Fibroblast of lung (primary cell): ENCODE measurements around the gene MPP3. TPM values are rescaled to one million over a fixed set of nuclear protein-coding genes. Genes with fewer than 3 reads are reported as not detected.

ENCODE experiments used
- DNase-seq, 2 donors: peaks; one replicate each; pipeline versions ENCODE4 v3.0.0 to v3.0.0-alpha.2; 2010; ENCODE audit warnings: low read depth in 2 of 2
- H2AFZ ChIP-seq: 2 replicates; pipeline ENCODE4 v1.5.1; 2012; ENCODE audit warnings: low read length, control low read depth, inconsistent platforms
- H3K27ac ChIP-seq: 2 replicates; pipeline ENCODE4 v1.5.1; 2011; ENCODE audit warnings: low read length, control low read depth; ENCODE audit not compliant: insufficient read depth
- H3K27me3 ChIP-seq: 2 replicates; pipeline ENCODE4 v1.5.1; 2011; ENCODE audit warnings: mild to moderate bottlenecking, low read length; ENCODE audit not compliant: control insufficient read depth, insufficient read depth
- H3K36me3 ChIP-seq: 2 replicates; pipeline ENCODE4 v1.5.1; 2011; ENCODE audit warnings: low read length; ENCODE audit not compliant: control insufficient read depth, insufficient read depth
- H3K4me1 ChIP-seq: 2 replicates; pipeline ENCODE4 v1.5.1; 2011; ENCODE audit warnings: low read length; ENCODE audit not compliant: control insufficient read depth, insufficient read depth; ENCODE audit errors: extremely low read depth
- H3K4me2 ChIP-seq: 2 replicates; pipeline ENCODE4 v1.5.1; 2011; ENCODE audit warnings: low read length, control low read depth; ENCODE audit not compliant: insufficient read depth; ENCODE audit errors: extremely low read depth
- H3K4me3 ChIP-seq, 4 experiments: fragments of 200-600 bp in 1 of 4; sonication (generic) in 1 of 4; replicated peaks in 1 of 4; 2 replicates each; pipeline ENCODE4 v1.5.1; 2011 to 2016; ENCODE audit warnings: low read length in 4 of 4, low read depth in 3 of 4, mild to moderate bottlenecking in 3 of 4, control low read depth in 2 of 4, inconsistent platforms in 1 of 4, mixed read lengths in 1 of 4; ENCODE audit not compliant: insufficient read depth in 1 of 4; ENCODE audit errors: control extremely low read depth in 1 of 4
- H3K79me2 ChIP-seq: 2 replicates; pipeline ENCODE4 v1.5.1; 2012; ENCODE audit warnings: mild to moderate bottlenecking, low read length, inconsistent platforms; ENCODE audit not compliant: control insufficient read depth, insufficient read depth
- H3K9ac ChIP-seq: 2 replicates; pipeline ENCODE4 v1.5.1; 2011; ENCODE audit warnings: mild to moderate bottlenecking, low read length, control low read depth; ENCODE audit not compliant: insufficient read depth
- H3K9me3 ChIP-seq: 2 replicates; pipeline ENCODE4 v1.5.1; 2012; ENCODE audit warnings: low read depth, low read length; ENCODE audit not compliant: control insufficient read depth, insufficient read depth
- H4K20me1 ChIP-seq: 2 replicates; pipeline ENCODE4 v1.5.1; 2011; ENCODE audit warnings: low read length; ENCODE audit not compliant: control insufficient read depth, insufficient read depth; ENCODE audit errors: extremely low read depth
- CTCF ChIP-seq, 2 donors: IDR thresholded peaks in 1 of 2; conservative IDR thresholded peaks in 1 of 2; 1 replicate in 1 of 2; 2 replicates in 1 of 2; pipeline ENCODE4 v1.5.1; 2011 to 2012; ENCODE audit warnings: low read length in 2 of 2, control low read depth in 1 of 2, inconsistent platforms in 1 of 2, low read depth in 1 of 2, mild to moderate bottlenecking in 1 of 2
- EZH2 ChIP-seq: IDR thresholded peaks from 2 replicates; pipeline ENCODE4 v1.5.1; 2012; ENCODE audit warnings: low read length, control low read depth, mild to moderate bottlenecking; ENCODE audit errors: missing control alignments
- polyA plus RNA-seq, 2 donors: library from polyadenylated mRNA; depleted of rRNA in 1 of 2; stranded (reverse) in 1 of 2; unstranded in 1 of 2; fragments of >200 nt; gene quantifications; 2 replicates each; pipeline ENCODE4 v1.2.1, GENCODE V29; 2011 to 2012; ENCODE audit warnings: missing spikeins in 1 of 2
- total RNA-seq: library from RNA; depleted of rRNA; stranded (reverse); fragments of >200 nt; gene quantifications from 2 replicates; pipeline ENCODE4 v1.2.1, GENCODE V29; 2014

MPP3 gene
- total and polyA plus RNA-seq, 2 donors (not counting 1 experiment from before 2014, with no cell fraction given), result 4.6 to 6.9 TPM

DNA sequence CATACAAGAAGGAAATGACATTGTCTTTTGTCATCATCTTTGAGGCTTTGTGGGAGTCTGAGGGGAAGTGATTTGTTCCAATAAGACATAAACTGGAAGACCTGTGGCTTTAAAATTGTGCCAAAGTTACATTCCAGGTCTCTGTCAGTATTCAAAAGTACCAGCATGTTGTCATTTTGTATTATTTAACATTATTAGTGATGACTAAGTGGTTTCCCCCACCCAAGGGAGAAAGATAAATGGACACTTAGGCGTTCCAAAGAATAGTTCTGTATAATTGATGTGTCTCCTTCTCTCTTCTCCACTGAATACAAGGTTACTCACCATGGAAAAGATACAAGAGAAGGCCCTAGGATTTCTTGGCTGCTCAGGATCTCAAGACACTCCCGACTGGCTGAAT lies 48.9 kb downstream of the MPP3 start:
- H3K4me1 ChIP-seq, result peaks cover 4% of the 10 kb centered on the region
- peaks cover 3% of the 10 kb centered on the region for H3K27me3 ChIP-seq
- no peaks in the 10 kb centered on the region for H3K36me3 ChIP-seq
- H3K9me3 ChIP-seq, result no peaks in the 10 kb centered on the region
- peak in 1 of 2 donors; percentile 87 for DNase-seq
- no peak overlapping the region for H3K27ac ChIP-seq
- H3K4me2 ChIP-seq, result no peak overlapping the region
- H3K79me2 ChIP-seq, result no peaks in the 10 kb centered on the region
- no peak overlapping the region for H3K9ac ChIP-seq
- no peaks in the 10 kb centered on the region for H4K20me1 ChIP-seq
- no peak overlapping the region for H2AFZ ChIP-seq
- no peak overlapping the region for H3K4me3 ChIP-seq
- TF ChIP-seq CTCF (conservative IDR thresholded peaks at IDR 0.05 in 1 of 2, IDR thresholded peaks at IDR 0.05 in 1 of 2; ENCODE audit: low read depth in 1 of 2, low read length in 2 of 2), result no peak
- no peak for TF ChIP-seq EZH2

GRCh38 chr17:43782913-43783680 lies 49.8 kb downstream of the MPP3 start:
- TF ChIP-seq CTCF (conservative IDR thresholded peaks at IDR 0.05 in 1 of 2, IDR thresholded peaks at IDR 0.05 in 1 of 2; ENCODE audit: low read depth in 1 of 2, low read length in 2 of 2) (no peak), EZH2 (no peak)
- H3K9ac ChIP-seq, result no peak overlapping the region
- H3K27me3 ChIP-seq, result peaks cover 3% of the 10 kb centered on the region
- DNase-seq, result no peak
- no peaks in the 10 kb centered on the region for H3K9me3 ChIP-seq
- H3K4me1 ChIP-seq, result peaks cover 4% of the 10 kb centered on the region
- no peak overlapping the region for H2AFZ ChIP-seq
- no peaks in the 10 kb centered on the region for H3K36me3 ChIP-seq
- H4K20me1 ChIP-seq, result no peaks in the 10 kb centered on the region
- no peak overlapping the region for H3K4me3 ChIP-seq
- H3K79me2 ChIP-seq, result no peaks in the 10 kb centered on the region
- H3K27ac ChIP-seq, result no peak overlapping the region
- no peak overlapping the region for H3K4me2 ChIP-seq

DNA sequence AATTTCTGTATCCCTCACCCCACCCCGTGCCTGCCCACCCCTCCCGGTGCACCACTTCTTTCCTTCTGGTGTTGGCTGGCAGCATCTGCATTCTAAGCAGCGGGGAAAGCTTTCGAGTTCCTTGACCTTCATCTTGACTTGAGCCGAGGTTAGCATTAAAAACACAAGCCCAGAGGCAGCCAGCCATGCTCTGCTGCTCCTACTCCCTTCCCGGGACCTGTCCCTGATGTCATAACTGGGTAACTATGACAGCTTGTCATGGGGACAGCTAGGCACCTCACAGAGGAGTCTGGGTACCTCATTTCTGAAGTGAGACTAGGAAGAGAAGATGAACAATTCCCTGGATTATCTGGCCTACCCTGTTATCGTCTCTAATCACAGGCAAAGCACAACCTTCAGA lies 52.8 kb downstream of the MPP3 start, which contains the start of gene CFAP97D1:
Gene CFAP97D1 (plus strand): TSS at position 301 of the 400 bp plus-strand sequence. CDS start 28 bp downstream, at position 329.
- Histone ChIP-seq H3K4me1 (peaks cover 4% of the 10 kb centered on the region), H3K27me3 (peaks cover 3% of the 10 kb centered on the region), H3K27ac (peak within 1 kb of the TSS; percentile 98)

More for the DNA sequence above, 52.8 kb downstream of the MPP3 start, which contains the start of gene CFAP97D1:
- Histone ChIP-seq H3K79me2 (peaks cover 19% of the 10 kb centered on the region), H3K9ac (peak within 1 kb of the TSS; percentile 72), H3K36me3 (peaks cover 2% of the 10 kb centered on the region), H4K20me1 (no peaks in the 10 kb centered on the region), H3K9me3 (no peaks in the 10 kb centered on the region), H3K4me2 (peak within 1 kb of the TSS; percentile 75), H2AFZ (peak within 1 kb of the TSS; percentile 82), H3K4me3 (peak within 1 kb of the TSS; percentile 65 to 93 (median 78))
- no peak for DNase-seq
- TF ChIP-seq CTCF (conservative IDR thresholded peaks at IDR 0.05 in 1 of 2, IDR thresholded peaks at IDR 0.05 in 1 of 2; ENCODE audit: low read depth in 1 of 2, low read length in 2 of 2) (no peak), EZH2 (no peak)
